Omental fat pad (tissue), 4 donors: Measurements from ENCODE around the gene C1QL1. TPM values are rescaled to one million over a fixed set of nuclear protein-coding genes. Genes with fewer than 3 reads are reported as not detected.

Experiments used
- ATAC-seq: fragments of 150-250 bp; one replicate; pipeline ENCODE4 v1.9.1; 2016; ENCODE audit warnings: mild to moderate bottlenecking, moderate library complexity; ENCODE audit not compliant: low FRiP score
- DNase-seq: peaks from one replicate; pipeline ENCODE4 v3.0.0-alpha.2; 2019; ENCODE audit warnings: low spot score
- CTCF ChIP-seq, 3 donors: fragments of 450-650 bp; IDR thresholded peaks; one replicate each; pipeline ENCODE4 v1.5.1; 2016 to 2017; ENCODE audit warnings: antibody characterized with exemption in 3 of 3, mild to moderate bottlenecking in 3 of 3, moderate library complexity in 2 of 3
- total RNA-seq, 4 donors: library from RNA; depleted of rRNA; stranded (reverse); fragments of >200 nt; gene quantifications; one replicate each; pipeline ENCODE4 v1.1.0, GENCODE V29; 2016

The C1QL1 gene
- total RNA-seq, 4 donors from 2014 or later = 9.2 to 24.2 (median 10.4) TPM; not detected in 1

DNA sequence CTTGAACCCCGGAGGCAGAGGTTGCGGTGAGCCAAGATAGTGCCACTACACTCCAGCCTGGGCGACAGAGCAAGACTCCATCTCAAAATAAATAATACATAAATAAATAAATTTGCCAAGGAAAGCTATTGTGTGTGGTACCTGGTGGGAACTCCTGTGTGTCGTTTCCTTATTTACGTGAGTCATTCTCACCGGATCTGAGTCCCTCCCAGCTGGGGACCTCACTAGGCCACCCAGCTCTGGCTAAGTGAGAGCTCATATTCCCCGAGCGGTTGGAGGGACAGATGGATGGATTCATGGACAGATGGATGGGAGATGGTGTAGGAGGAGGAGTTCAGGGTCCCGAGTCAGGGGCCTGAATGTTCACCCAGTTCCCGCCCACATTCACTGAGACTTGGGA is 22.9 kb upstream of the C1QL1 start:
- no peak for TF ChIP-seq CTCF (IDR thresholded peaks at IDR 0.05)
- no peak for ATAC-seq
- no peak for DNase-seq

DNA sequence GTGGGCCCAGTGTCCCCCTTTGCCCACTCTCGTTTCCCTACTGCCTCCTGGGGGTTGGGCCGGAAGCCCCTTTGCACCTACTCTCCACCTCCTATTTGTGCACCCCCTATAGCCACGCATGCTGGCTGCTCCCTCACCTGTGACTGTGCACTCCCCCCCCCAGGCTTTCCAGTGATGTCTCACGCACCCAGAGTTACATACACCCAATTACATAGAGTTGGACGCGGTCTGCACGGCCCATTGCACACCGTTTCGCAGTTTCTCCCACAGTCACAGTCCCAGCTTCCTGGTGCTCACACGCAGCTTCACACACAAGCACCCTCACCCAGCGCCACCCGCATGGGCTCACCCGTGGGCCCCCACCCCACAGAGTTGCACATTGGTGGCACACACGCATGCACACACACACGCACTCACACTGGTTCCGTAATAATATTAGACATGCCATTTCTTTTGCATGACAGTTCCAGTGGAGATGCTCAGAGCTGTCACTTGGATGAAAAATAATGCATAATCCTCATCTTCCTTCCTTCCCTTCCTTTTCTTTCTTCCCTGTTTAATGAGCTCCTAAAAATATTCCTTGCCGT is 21.5 kb upstream of the C1QL1 start:
- ATAC-seq (no peak), DNase-seq (no peak)
- no peak for TF ChIP-seq CTCF (IDR thresholded peaks at IDR 0.05)

DNA sequence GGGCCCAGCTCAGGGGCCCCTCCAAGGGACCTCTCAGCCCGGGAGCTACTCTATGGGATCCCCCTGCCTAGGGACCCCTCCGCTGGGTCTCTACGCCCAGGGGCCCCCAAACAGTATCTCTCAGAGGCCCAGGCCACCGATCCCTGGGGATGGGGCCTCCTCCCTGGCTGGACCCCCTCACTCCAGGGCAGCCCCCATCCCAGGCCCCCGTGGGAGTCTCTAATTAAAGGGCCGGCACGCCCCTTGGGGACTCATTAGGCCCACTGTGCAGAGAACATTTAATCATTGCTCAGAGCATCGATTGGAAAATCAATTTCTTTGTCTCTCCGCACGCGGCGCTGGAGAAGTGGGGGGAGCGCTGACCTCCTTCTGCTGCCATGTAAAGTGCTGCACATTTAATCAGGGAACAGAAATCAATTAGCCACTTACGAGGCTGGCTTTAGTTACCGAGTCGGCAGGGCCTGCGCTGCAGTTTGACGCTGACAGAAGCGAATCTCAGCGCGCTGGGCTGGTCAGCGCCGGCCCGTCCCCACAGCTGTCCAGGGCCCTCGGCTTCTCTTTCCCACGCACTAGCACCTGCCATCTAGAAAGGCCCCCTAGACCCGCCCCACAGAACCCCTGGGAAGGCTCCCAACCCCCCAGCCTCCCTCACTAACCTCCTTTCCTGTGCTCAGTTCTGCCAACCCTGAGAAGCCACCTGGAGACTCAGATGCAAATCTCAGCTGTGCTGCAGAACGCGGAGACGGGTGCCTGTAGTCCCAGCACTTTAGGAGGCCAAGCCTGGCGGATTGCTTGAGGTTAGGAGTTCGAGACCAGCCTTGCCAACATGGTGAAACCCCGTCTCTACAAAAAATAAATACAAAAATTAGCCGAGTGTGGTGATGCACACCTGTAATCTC is 20.2 kb upstream of the C1QL1 start:
- ATAC-seq (no peak), DNase-seq (no peak)
- no peak for TF ChIP-seq CTCF (IDR thresholded peaks at IDR 0.05)

DNA sequence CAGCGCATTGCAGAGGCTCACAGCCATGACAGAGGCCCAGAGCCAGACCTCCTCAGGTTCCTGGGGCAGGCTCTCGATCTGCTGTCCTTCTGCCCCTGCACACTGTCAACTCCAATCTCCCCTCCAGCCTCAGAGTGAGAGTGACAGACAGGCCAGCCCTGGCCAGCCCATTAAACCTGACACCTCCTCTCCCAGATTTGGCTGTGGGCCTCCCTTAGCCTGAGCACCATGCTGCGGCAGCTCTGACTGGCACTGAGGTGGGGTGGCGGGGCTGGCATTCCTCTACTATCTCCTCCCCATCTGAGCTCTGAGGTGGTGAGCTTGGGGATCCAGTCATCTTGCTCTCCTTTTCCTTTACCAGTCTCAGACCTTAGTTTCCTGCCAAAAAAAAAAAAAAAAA is 15.5 kb upstream of the C1QL1 start:
- no peak for DNase-seq
- no peak for TF ChIP-seq CTCF (IDR thresholded peaks at IDR 0.05)
- no peak for ATAC-seq

DNA sequence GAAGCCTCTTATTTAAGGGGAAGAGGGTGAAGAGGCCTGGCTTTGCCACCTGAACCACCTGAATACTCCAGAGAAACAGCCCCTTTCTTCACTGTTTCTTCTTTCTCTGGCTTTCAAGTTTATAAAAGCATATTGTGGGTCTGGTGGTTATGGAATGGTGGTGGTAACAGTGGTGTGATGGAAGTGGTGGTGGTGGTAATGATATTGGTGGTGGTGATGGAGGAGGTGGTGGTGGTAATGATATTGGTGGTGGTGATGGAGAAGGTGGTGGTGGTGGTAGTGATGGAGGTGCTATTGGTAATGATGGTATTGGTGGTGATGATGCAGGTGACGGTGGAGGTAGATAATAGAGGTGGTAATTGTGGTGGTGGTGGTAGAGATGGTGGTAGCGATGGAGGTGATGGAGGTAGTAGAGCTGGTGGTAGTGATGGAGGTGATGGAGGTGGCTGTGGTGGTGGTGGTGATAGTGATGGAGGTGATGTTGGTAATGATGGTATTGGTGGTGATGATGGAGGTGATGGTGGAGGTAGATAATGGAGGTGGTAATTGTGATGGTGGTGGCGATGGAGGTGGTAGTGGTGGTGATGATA is 14.1 kb upstream of the C1QL1 start:
- ATAC-seq (no peak), DNase-seq (no peak)
- no peak for TF ChIP-seq CTCF (IDR thresholded peaks at IDR 0.05)

DNA sequence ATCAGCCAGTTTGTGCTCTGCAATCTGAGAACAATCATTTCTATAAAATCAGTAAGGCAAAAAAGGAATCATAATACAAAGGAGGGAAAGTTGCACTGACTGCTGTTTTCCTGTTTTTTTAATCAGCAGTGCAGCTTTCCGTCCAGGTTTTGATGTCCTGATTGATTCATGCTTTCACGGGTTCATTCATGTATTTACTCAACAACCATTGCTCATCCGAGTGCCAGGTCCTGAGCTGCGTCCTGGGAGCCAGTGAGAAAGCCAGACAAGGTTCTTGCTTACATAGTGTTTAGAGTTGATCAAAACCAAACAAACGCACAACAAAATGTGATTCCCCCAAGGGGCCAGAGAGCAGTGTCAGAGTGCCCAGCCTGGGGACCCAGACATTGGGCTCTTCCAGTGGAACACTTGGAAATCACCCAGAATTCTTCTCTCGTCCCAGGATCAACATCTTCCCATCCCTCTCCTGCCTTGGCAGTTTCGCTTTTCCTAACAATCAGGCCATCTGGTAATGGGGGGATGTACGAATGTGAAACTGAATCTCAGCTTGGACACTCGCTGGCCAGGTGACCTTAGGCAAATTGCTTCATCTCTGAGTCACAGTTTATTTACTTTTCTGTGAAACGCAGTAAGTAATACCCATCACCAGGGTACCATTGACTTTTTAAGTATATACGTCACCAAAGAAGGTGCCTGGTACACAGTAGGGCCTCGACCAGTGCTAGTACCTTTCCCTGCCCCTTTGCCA is 13.3 kb upstream of the C1QL1 start:
- DNase-seq = no peak
- no peak for TF ChIP-seq CTCF (IDR thresholded peaks at IDR 0.05)
- no peak for ATAC-seq
